H4 (cell line): Measurements from ENCODE around the gene GALNTL6. TPM values are rescaled to one million over a fixed set of nuclear protein-coding genes. Genes with fewer than 3 reads are reported as not detected.
"Not testable (repeated sequence)": the region's sequence is repeated elsewhere in the genome, so short reads cannot be mapped to it uniquely, and the experiment has no call there.

Experiments used
- DNase-seq: peaks from one replicate; pipeline ENCODE4 v3.0.0-alpha.2; 2015; ENCODE audit warnings: low spot score
- total RNA-seq: library from RNA; depleted of rRNA; stranded (reverse); fragments of >200 nt; shearing (Covaris generic); gene quantifications from 2 replicates; pipeline ENCODE4 v1.2.3, GENCODE V29; 2014

The GALNTL6 gene
- total RNA-seq, 1 experiment from 2014 or later = not detected

DNA sequence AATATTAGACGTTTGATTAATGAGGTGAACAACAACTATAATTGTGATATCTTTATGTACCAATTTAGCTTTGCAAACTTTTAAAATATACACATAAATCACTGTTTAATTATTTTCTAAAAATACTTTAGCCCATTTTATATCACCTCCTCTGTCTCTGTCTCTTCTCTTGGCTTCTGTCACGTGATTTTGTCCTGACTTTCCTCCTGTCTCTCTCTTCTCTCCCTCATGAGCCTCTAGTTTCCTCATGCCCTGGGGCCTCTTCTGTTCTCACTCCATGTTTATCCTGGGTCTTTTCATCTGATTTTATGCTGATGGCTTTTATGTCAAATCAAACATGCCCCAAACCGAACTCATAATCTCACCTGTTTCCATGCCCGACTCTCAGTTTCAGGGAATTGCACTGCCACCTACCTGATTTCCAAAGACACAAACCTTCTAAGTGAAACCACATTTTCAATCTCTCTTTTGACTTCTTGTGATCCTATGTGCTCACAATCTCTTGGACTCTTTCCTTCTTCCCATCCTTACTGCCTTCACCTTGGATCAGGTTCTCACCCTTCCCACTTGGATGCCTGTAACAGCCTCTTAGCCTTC is 1052.4 kb downstream of the GALNTL6 start:
- DNase-seq = no peak

GRCh38 chr4:172866421-172866820 is 1053.2 kb downstream of the GALNTL6 start:
- no peak for DNase-seq

- no peak for DNase-seq
Observed at GRCh38 chr4:172867835-172868234, 1054.6 kb downstream of the GALNTL6 start.

DNA sequence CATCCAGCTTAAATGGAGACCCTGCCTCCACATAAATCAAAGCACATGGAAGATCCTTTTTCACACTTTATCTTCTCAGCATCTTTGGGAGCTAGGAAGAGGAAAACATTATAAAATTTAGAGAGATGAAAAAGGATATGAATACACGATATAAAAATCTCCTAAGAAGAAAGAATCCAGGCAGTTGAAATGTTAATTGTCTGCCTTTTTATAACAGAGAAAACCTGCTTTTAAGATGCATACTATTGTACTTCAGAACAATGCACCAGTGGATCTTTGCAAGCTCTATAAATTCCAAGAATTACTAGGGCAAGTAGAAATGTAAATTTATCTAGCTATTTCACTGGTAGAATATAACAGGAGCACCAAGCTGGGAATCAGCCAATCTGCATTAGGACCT is 1055.1 kb downstream of the GALNTL6 start:
- DNase-seq = no peak

- DNase-seq = no peak
Observed at GRCh38 chr4:172869621-172870268, 1056.5 kb downstream of the GALNTL6 start.

DNA sequence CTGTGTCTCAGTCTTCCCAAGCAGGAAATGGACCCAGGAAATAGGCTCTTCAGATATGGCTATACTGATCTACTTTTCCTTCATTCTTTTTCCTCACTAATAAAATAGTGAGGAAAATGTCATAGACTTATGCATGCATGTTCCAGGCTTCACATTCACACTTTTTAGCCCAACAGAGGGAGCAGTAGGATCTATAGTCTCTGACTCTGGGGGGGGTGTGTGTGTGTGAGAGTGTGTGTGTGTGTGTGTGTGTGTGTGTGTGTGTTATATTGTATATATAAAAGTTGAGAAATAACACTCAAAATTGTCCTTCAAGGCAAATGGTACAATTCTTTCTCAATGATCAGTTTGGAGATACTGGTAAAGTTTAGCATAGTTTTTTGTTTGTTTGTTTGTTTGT is 1058.2 kb downstream of the GALNTL6 start:
- no peak for DNase-seq

DNA sequence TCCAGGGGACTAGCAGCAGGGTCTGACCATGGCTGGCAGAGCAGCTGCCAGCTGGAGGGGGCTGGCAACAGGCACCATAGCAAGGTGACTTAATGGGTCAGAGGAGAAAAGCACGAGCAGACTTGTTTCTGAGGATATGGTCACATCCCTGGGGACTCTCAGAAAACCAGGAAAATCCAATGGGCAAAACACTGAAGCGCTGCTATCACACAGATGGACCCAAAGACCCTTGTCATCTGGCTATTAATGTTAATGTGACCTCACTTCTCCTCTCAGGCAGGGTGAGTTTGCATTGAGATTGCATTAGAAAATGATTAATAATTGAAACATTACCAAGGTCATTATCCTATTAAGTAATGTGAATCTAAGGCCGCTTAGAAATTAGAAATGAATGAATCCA is 1061.7 kb downstream of the GALNTL6 start:
- no peak for DNase-seq

- no peak for DNase-seq
Observed at GRCh38 chr4:172876394-172876793, 1063.2 kb downstream of the GALNTL6 start.

GRCh38 chr4:172881645-172882044 is 1068.4 kb downstream of the GALNTL6 start:
- no peak for DNase-seq

DNA sequence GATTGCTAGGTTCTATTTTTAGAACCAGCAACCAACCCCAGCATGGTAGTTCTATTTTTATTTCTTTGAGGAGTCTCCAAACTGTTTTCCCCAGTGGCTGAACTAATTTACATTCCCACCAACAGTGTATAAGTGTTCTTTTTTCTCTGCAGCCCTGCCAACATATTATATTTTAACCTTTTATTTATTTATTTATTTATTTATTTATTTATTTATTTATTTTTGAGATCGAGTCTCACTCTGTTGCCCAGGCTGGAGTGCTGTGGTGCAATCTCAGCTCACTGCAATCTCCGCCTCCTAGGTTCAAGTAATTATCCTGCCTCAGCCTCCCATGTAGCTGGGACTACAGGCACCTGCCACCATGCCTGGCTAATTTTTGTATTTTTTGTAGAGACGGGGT is 1074.2 kb downstream of the GALNTL6 start:
- not testable (repeated sequence) for DNase-seq

GRCh38 chr4:172887959-172888358 is 1074.8 kb downstream of the GALNTL6 start:
- no peak for DNase-seq

DNA sequence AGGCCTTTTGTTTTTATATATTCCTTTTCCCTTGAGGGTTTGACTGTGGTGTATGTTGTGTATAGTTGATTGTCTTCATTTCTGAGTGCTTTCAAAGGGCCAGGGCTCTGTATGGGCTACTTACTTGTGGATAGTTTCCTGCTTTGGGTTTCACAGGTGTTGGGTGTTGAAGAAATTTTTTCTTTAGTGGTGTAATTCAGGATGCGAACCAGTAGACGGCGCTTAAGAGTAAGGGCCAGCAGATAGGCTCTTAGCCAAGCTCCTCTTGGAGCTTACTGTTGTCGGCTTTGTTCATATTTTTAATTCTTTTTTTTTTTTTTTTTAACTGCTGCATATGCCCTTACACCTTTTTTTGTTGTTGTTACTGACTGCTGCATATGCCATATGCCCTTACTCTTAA is 1079.1 kb downstream of the GALNTL6 start:
- DNase-seq = no peak

- DNase-seq = no peak
Observed at GRCh38 chr4:172895699-172896098, 1082.5 kb downstream of the GALNTL6 start.

DNA sequence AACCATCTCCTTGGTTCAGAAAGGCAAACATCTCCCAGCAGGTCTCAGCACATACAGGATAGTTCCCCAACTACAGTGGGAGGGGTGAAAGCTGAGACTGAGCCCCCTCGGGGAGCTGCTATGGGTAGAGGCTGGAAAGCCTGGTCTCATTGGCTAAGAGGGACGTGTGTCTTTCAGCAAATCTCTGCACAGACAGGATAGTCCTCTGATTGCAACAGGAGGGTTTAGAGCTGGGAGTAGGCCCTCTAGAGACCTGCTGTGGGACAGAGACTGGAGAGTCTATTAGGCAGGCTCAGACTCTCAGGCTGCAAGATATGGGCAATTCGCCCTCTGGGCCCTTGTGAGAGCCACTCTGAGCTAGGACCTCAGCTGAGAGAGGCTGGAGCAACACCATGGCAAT is 1083.8 kb downstream of the GALNTL6 start:
- DNase-seq = no peak

- no peak for DNase-seq
Observed at GRCh38 chr4:172898715-172899114, 1085.5 kb downstream of the GALNTL6 start.

- DNase-seq = no peak
Observed at GRCh38 chr4:172899861-172900260, 1086.7 kb downstream of the GALNTL6 start.

- DNase-seq = no peak
Observed at GRCh38 chr4:172900900-172901299, 1087.7 kb downstream of the GALNTL6 start.

GRCh38 chr4:172912468-172912867 is 1099.3 kb downstream of the GALNTL6 start:
- DNase-seq = not testable (repeated sequence)

DNA sequence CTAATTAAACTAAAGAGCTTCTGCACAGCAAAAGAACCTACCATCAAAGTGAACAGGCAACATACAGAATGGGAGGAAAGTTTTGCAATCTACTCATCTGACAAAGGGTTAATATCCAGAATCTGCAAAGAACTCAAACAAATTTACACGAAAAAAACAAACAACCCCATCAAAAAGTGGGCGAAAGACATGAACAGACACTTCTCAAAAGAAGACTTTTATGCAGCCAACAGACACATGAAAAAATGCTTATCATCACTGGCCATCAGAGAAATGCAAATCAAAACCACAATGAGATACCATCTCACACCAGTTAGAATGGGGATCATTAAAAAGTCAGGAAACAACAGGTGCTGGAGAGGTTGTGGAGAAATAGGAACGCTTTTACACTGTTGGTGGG is 1104.2 kb downstream of the GALNTL6 start:
- DNase-seq = not testable (repeated sequence)

GRCh38 chr4:172919269-172919668 is 1106.1 kb downstream of the GALNTL6 start:
- DNase-seq = no peak

- no peak for DNase-seq
Observed at GRCh38 chr4:172927096-172927814, 1114.1 kb downstream of the GALNTL6 start.

- no peak for DNase-seq
Observed at GRCh38 chr4:172928347-172928746, 1115.1 kb downstream of the GALNTL6 start.
